CD8-positive, alpha-beta memory T cell (primary cell): Measurements from ENCODE around the gene AVP. TPM values are rescaled to one million over a fixed set of nuclear protein-coding genes. Genes with fewer than 3 reads are reported as not detected.

Experiments
- CTCF ChIA-PET: fragments of 350-600 bp; sonication (Branson Sonifier 250); formaldehyde crosslinking; loops from one replicate; lab custom pipeline; 2021; ENCODE audit warnings: antibody characterized with exemption; lab: Charles Lee
- POLR2A ChIA-PET: fragments of 350-600 bp; sonication (Branson Sonifier 250); formaldehyde crosslinking; loops from one replicate; lab custom pipeline; 2021; ENCODE audit warnings: antibody characterized with exemption; lab: Charles Lee
- DNase-seq, 5 donors: peaks; one replicate each; pipeline versions ENCODE4 v3.0.0 to v3.0.0-alpha.2; 2020 to 2022; ENCODE audit warnings: mixed read lengths in 1 of 5
- H3K27ac ChIP-seq: one replicate; pipeline ENCODE4 v1.7.0; 2013; ENCODE audit warnings: low read depth, mild to moderate bottlenecking, low read length, moderate library complexity
- H3K27me3 ChIP-seq: 2 replicates; pipeline ENCODE4 v1.7.0; 2013; ENCODE audit warnings: low read length, mild to moderate bottlenecking; ENCODE audit not compliant: insufficient read depth, poor library complexity, severe bottlenecking
- H3K36me3 ChIP-seq: 2 replicates; pipeline ENCODE4 v1.7.0; 2013; ENCODE audit warnings: mild to moderate bottlenecking, low read length, moderate library complexity; ENCODE audit not compliant: insufficient read depth
- H3K4me1 ChIP-seq: 2 replicates; pipeline ENCODE4 v1.7.0; 2013; ENCODE audit warnings: mild to moderate bottlenecking, low read length, moderate library complexity; ENCODE audit not compliant: insufficient read depth
- H3K4me3 ChIP-seq: 2 replicates; pipeline ENCODE4 v1.7.0; 2013; ENCODE audit warnings: mild to moderate bottlenecking, low read length
- H3K9me3 ChIP-seq: 2 replicates; pipeline ENCODE4 v1.7.0; 2013; ENCODE audit warnings: mild to moderate bottlenecking, low read length
- H3K27ac Mint-ChIP-seq, 8 donors: one replicate each; pipeline ENCODE4 v1.8.0; 2020 to 2021; ENCODE audit warnings: mixed read lengths in 8 of 8, mild to moderate bottlenecking in 6 of 8, inconsistent platforms in 3 of 8, moderate library complexity in 3 of 8
- H3K27me3 Mint-ChIP-seq, 2 donors: one replicate each; pipeline ENCODE4 v1.8.0; 2020 to 2021; ENCODE audit warnings: mixed read lengths in 2 of 2, mild to moderate bottlenecking in 1 of 2, moderate library complexity in 1 of 2
- H3K36me3 Mint-ChIP-seq, 3 donors: one replicate each; pipeline ENCODE4 v1.8.0; 2020 to 2021; ENCODE audit warnings: mixed read lengths in 3 of 3, inconsistent platforms in 1 of 3, mild to moderate bottlenecking in 1 of 3
- H3K4me1 Mint-ChIP-seq, 3 donors: one replicate each; pipeline ENCODE4 v1.8.0; 2020 to 2021; ENCODE audit warnings: mixed read lengths in 3 of 3, inconsistent platforms in 1 of 3, mild to moderate bottlenecking in 1 of 3
- H3K4me3 Mint-ChIP-seq, 7 donors: one replicate each; pipeline ENCODE4 v1.8.0; 2020 to 2021; ENCODE audit warnings: mixed read lengths in 7 of 7, mild to moderate bottlenecking in 6 of 7, moderate library complexity in 4 of 7, inconsistent platforms in 2 of 7
- H3K9me3 Mint-ChIP-seq, 5 donors: one replicate each; pipeline ENCODE4 v1.8.0; 2020 to 2022; ENCODE audit warnings: mixed read lengths in 5 of 5, mild to moderate bottlenecking in 3 of 5, moderate library complexity in 2 of 5, inconsistent platforms in 1 of 5
- polyA plus RNA-seq: library from polyadenylated mRNA; unstranded; fragments of 300-500 nt; fragmentation: Illumina TruSeq; gene quantifications from one replicate; pipeline ENCODE4 v1.2.3, GENCODE V29; 2021
- total RNA-seq, 2 experiments: library from RNA; stranded (reverse); gene quantifications; one replicate each; pipeline ENCODE4 v1.2.3, GENCODE V29; 2021

Gene AVP
- total and polyA plus RNA-seq, 3 experiments from 2014 or later, result not detected

- Mint-ChIP-seq H3K4me1 (peaks cover 17 to 20% (median 18%) of the 10 kb centered on the region in 3 donors), H3K4me3 (peak overlapping the region in 1 of 7 donors; percentile 68), H3K27me3 (peaks cover 0 to 4% of the 10 kb centered on the region in 2 donors), H3K27ac (peak overlapping the region in 1 of 8 donors; percentile 90), H3K9me3 (no peaks in the 10 kb centered on the region), H3K36me3 (no peaks in the 10 kb centered on the region)
- Histone ChIP-seq H3K4me1 (peaks cover 20% of the 10 kb centered on the region), H3K27me3 (peaks cover 3% of the 10 kb centered on the region), H3K9me3 (no peaks in the 10 kb centered on the region), H3K27ac (no peak overlapping the region), H3K4me3 (no peak overlapping the region), H3K36me3 (no peaks in the 10 kb centered on the region)
- DNase-seq, result no peak
- POLR2A ChIA-PET, result interaction anchor here (0.6 to 0.7 kb wide), 2 partner anchors 313 to 401 kb away, joined by 3 to 5 read pairs; no protein-coding TSS in a partner anchor
- CTCF ChIA-PET, result interaction anchor here (0.9 to 1.6 kb wide), 3 partner anchors 13 to 48 kb away, joined by 3 read pairs; no protein-coding TSS in a partner anchor
These were observed 16.7 kb upstream of the AVP start for GRCh38 chr20:3101251-3101650.

- H3K27ac Mint-ChIP-seq, result no peak overlapping the region
- Histone ChIP-seq H3K27ac (no peak overlapping the region), H3K27me3 (peaks cover 3% of the 10 kb centered on the region), H3K4me1 (peaks cover 20% of the 10 kb centered on the region), H3K9me3 (no peaks in the 10 kb centered on the region), H3K4me3 (no peak overlapping the region), H3K36me3 (no peaks in the 10 kb centered on the region)
- ChIA-PET POLR2A (no interaction called here), CTCF (interaction anchor here (1.5 to 1.7 kb wide), 3 partner anchors 14 to 31 kb away, joined by 3 read pairs; no protein-coding TSS in a partner anchor)
- no peaks in the 10 kb centered on the region for H3K36me3 Mint-ChIP-seq
- H3K4me3 Mint-ChIP-seq, result no peak overlapping the region
- H3K4me1 Mint-ChIP-seq, result peaks cover 17 to 20% (median 18%) of the 10 kb centered on the region in 3 donors
- no peak for DNase-seq
- H3K9me3 Mint-ChIP-seq, result no peaks in the 10 kb centered on the region
- H3K27me3 Mint-ChIP-seq, result peaks cover 0 to 4% of the 10 kb centered on the region in 2 donors
These were observed 16.0 kb upstream of the AVP start for GRCh38 chr20:3100480-3100879.

DNA sequence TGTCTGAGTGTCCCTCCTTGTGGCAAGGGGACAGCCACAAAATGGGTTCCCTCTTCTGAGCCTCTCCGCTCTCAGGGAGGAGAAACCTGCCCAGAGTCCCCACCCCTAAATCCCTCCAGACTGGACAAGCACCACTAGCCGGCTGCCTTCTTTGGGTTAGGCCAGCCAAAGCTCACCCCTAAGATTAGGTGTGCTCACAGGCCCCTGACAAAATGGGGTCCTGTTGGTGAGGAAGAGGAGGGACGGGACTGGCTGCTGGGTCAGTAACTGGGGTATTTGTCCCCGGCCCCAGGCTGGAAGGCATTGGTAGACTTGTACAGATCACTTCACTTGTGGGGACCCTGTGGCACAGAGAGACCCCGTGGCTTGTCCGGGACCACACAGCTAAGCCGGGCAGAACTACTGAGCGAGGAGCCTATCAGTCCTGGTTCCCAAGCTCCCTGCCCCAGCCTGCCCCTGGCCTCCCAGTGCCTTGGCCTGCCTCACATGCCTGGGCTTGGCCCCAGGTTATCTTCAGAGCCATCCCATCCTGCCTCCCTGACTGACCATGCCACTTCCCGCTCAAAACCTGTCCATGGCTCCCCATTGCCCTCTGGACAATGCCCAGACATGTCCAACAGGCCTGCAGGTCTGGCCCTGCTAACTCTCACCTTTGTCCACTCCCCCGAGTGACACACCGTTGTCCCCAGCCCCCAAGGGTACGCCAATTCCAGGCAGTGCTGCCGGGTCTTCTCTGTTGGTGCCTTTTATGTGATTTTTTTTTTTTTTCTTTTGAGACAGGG lies 10.5 kb upstream of the AVP start:
- Histone ChIP-seq H3K27ac (no peak overlapping the region), H3K4me3 (no peak overlapping the region), H3K27me3 (no peaks in the 10 kb centered on the region), H3K9me3 (no peaks in the 10 kb centered on the region), H3K4me1 (peaks cover 19% of the 10 kb centered on the region), H3K36me3 (no peaks in the 10 kb centered on the region)
- Mint-ChIP-seq H3K27me3 (peaks cover 18 to 31% of the 10 kb centered on the region in 2 donors), H3K36me3 (no peaks in the 10 kb centered on the region), H3K4me1 (peaks cover 5 to 23% (median 7%) of the 10 kb centered on the region in 3 donors), H3K27ac (no peak overlapping the region), H3K4me3 (peak overlapping the region in 1 of 7 donors; percentile 51), H3K9me3 (peaks cover 0 to 3% (median 0%) of the 10 kb centered on the region in 5 donors)
- POLR2A ChIA-PET, result no interaction called here
- CTCF ChIA-PET, result no interaction called here
- DNase-seq, result no peak

DNA sequence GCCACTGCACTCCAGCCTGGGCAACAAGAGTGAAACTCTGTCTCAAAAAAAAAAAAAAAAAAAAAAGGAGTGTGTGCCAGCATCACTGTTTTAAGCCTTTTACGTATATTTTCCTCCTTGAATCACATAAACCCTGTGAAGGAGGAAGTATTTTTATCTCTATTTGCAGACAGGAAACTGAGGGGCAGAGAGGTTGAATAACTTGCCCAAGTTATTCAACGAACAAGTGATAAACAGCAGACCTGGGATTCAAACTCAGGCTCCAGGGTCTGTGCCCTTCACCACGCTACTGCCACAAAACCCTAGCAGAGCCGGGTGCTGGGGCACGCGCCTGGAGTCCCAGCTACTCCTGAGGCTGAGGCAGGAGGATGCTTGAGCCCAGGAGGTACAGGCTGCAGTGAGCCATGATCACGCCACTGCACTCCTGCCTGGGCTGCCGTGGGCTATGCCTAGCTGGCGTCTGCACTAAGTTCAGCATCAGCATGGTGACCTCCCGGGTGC lies 9.4 kb upstream of the AVP start:
- peaks cover 5 to 23% (median 7%) of the 10 kb centered on the region in 3 donors for H3K4me1 Mint-ChIP-seq
- ChIA-PET POLR2A (no interaction called here), CTCF (interaction anchor here (0.8 to 1.0 kb wide), 2 partner anchors 40 to 48 kb away, joined by 3 to 4 read pairs; partner anchors contain the start of gene MRPS26)
- no peaks in the 10 kb centered on the region for H3K36me3 Mint-ChIP-seq
- Histone ChIP-seq H3K4me3 (peak overlapping the region; percentile 22), H3K27me3 (no peaks in the 10 kb centered on the region), H3K27ac (no peak overlapping the region), H3K9me3 (no peaks in the 10 kb centered on the region), H3K36me3 (no peaks in the 10 kb centered on the region), H3K4me1 (peaks cover 20% of the 10 kb centered on the region)
- peaks cover 23 to 37% of the 10 kb centered on the region in 2 donors for H3K27me3 Mint-ChIP-seq
- DNase-seq, result peak in 2 of 5 donors; percentile 13 to 84
- H3K9me3 Mint-ChIP-seq, result peaks cover 0 to 3% (median 0%) of the 10 kb centered on the region in 5 donors
- H3K27ac Mint-ChIP-seq, result peak overlapping the region in 6 of 8 donors; percentile 29 to 95 (median 76)
- peak overlapping the region in 3 of 7 donors; percentile 66 to 79 (median 77) for H3K4me3 Mint-ChIP-seq

GRCh38 chr20:3092611-3093379 lies 8.3 kb upstream of the AVP start:
- peaks cover 20% of the 10 kb centered on the region for H3K4me1 ChIP-seq
- CTCF ChIA-PET, result interaction anchor here (1.0 to 1.4 kb wide), 4 partner anchors 15 to 47 kb away, joined by 3 to 5 read pairs (median 4); partner anchors contain the start of gene MRPS26
- DNase-seq, result peak in 3 of 5 donors; percentile 24 to 71 (median 60)
- Mint-ChIP-seq H3K4me1 (peaks cover 5 to 23% (median 7%) of the 10 kb centered on the region in 3 donors), H3K4me3 (peak overlapping the region; percentile 78 to 85 (median 83)), H3K36me3 (no peaks in the 10 kb centered on the region), H3K27me3 (peaks cover 31 to 39% of the 10 kb centered on the region in 2 donors), H3K9me3 (peaks cover 0 to 3% (median 0%) of the 10 kb centered on the region in 5 donors), H3K27ac (peak overlapping the region in 6 of 8 donors; percentile 71 to 98 (median 84))
- POLR2A ChIA-PET, result interaction anchor here (0.8 kb wide), 1 partner anchor 15 kb away, joined by 4 read pairs; no protein-coding TSS in a partner anchor
- H3K27ac ChIP-seq, result no peak overlapping the region
- H3K36me3 ChIP-seq, result no peaks in the 10 kb centered on the region
- no peaks in the 10 kb centered on the region for H3K9me3 ChIP-seq
- peak overlapping the region; percentile 26 for H3K4me3 ChIP-seq
- no peaks in the 10 kb centered on the region for H3K27me3 ChIP-seq

- H3K9me3 ChIP-seq, result no peaks in the 10 kb centered on the region
- H3K4me1 ChIP-seq, result peaks cover 20% of the 10 kb centered on the region
- DNase-seq, result peak in 1 of 5 donors; percentile 57
- H3K4me1 Mint-ChIP-seq, result peaks cover 5 to 23% (median 7%) of the 10 kb centered on the region in 3 donors
- H3K4me3 ChIP-seq, result no peak overlapping the region
- H3K36me3 Mint-ChIP-seq, result no peaks in the 10 kb centered on the region
- CTCF ChIA-PET, result no interaction called here
- H3K27me3 Mint-ChIP-seq, result peaks cover 33 to 37% of the 10 kb centered on the region in 2 donors
- no peak overlapping the region for H3K27ac ChIP-seq
- peaks cover 0 to 3% (median 0%) of the 10 kb centered on the region in 5 donors for H3K9me3 Mint-ChIP-seq
- no peaks in the 10 kb centered on the region for H3K36me3 ChIP-seq
- no peaks in the 10 kb centered on the region for H3K27me3 ChIP-seq
- peak overlapping the region in 3 of 8 donors; percentile 34 to 60 (median 40) for H3K27ac Mint-ChIP-seq
- H3K4me3 Mint-ChIP-seq, result peak overlapping the region in 1 of 7 donors; percentile 71
- POLR2A ChIA-PET, result no interaction called here
These were observed 6.0 kb upstream of the AVP start for GRCh38 chr20:3090565-3090964.

- no peak overlapping the region for H3K27ac ChIP-seq
- no peaks in the 10 kb centered on the region for H3K9me3 ChIP-seq
- CTCF ChIA-PET, result interaction anchor here (2.0 kb wide), 1 partner anchor 34 kb away, joined by 6 read pairs; no protein-coding TSS in a partner anchor
- peaks cover 4 to 22% (median 5%) of the 10 kb centered on the region in 3 donors for H3K4me1 Mint-ChIP-seq
- peak overlapping the region in 1 of 8 donors; percentile 29 for H3K27ac Mint-ChIP-seq
- POLR2A ChIA-PET, result no interaction called here
- peaks cover 12% of the 10 kb centered on the region for H3K27me3 ChIP-seq
- no peak for DNase-seq
- H3K9me3 Mint-ChIP-seq, result peaks cover 0 to 3% (median 0%) of the 10 kb centered on the region in 5 donors
- peaks cover 9% of the 10 kb centered on the region for H3K4me1 ChIP-seq
- H3K27me3 Mint-ChIP-seq, result peaks cover 38 to 53% of the 10 kb centered on the region in 2 donors
- no peak overlapping the region for H3K4me3 ChIP-seq
- no peaks in the 10 kb centered on the region for H3K36me3 Mint-ChIP-seq
- no peak overlapping the region for H3K4me3 Mint-ChIP-seq
- H3K36me3 ChIP-seq, result no peaks in the 10 kb centered on the region
These were observed 3.5 kb upstream of the AVP start for GRCh38 chr20:3088031-3088430.
